Skeletal muscle tissue (tissue), 4 donors: ENCODE data around the gene PLIN4. TPM values are rescaled to one million over a fixed set of nuclear protein-coding genes. Genes with fewer than 3 reads are reported as not detected.

Experiments used
- H3K27ac ChIP-seq: one replicate; pipeline ENCODE4 v1.7.0; 2013; ENCODE audit warnings: mild to moderate bottlenecking, low read depth, low read length, inconsistent platforms
- H3K27me3 ChIP-seq, 3 donors: one replicate each; pipeline ENCODE4 v1.7.0; 2013; ENCODE audit warnings: low read length in 3 of 3; ENCODE audit not compliant: control insufficient read depth in 3 of 3, insufficient read depth in 3 of 3
- H3K36me3 ChIP-seq, 3 donors: one replicate each; pipeline ENCODE4 v1.7.0; 2013; ENCODE audit warnings: low read length in 3 of 3; ENCODE audit not compliant: control insufficient read depth in 3 of 3, insufficient read depth in 3 of 3
- H3K4me1 ChIP-seq, 3 donors: one replicate each; pipeline ENCODE4 v1.7.0; 2013; ENCODE audit warnings: low read length in 3 of 3, mild to moderate bottlenecking in 3 of 3; ENCODE audit not compliant: control insufficient read depth in 3 of 3, insufficient read depth in 3 of 3
- H3K4me3 ChIP-seq, 3 donors: one replicate each; pipeline ENCODE4 v1.7.0; 2013; ENCODE audit warnings: low read length in 3 of 3
- H3K9ac ChIP-seq, 3 donors: one replicate each; pipeline ENCODE4 v1.7.0; 2013; ENCODE audit warnings: low read length in 3 of 3, mild to moderate bottlenecking in 3 of 3, moderate library complexity in 2 of 3, low read depth in 1 of 3
- H3K9me3 ChIP-seq, 3 donors: one replicate each; pipeline ENCODE4 v1.7.0; 2013; ENCODE audit warnings: low read length in 3 of 3; ENCODE audit not compliant: control insufficient read depth in 3 of 3
- total RNA-seq: library from RNA; depleted of rRNA; stranded (reverse); fragments of >200 nt; gene quantifications from one replicate; pipeline ENCODE4 v1.2.3, GENCODE V29; 2014
- donor health status: Osteomylitis.

PLIN4 gene
- total RNA-seq, 1 donor from 2014 or later: 15.7 TPM

DNA sequence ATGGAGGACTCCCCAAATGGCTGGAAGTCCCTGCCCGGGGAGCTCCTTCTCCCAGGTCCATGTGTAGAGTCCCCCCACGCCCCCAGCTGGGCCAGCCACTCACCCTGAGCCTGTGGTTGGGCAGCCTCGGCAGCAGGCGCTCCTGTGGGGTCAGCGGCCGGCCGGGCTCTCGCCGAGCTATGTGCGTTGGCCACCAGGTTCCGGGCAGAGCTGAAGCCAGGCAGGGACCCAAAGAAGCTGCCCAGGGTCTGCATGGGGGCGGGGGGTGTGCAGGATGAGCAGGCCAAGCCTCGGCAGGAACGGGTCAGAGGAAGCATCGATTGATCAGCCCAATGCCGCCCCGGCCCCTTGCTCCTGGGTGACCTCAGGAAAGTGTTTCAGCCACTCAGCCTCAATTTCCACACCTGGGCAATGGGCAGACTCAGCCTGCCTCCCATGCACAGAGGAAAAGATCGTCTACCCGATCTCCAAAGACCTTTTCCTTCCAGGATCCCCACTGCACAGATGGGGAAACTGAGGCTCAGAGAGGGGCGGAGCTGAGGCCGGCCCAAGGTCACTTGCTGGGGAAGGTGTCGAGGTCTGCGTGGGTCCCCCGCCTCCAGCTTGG, 732 bp downstream of the PLIN4 start:
- Histone ChIP-seq H3K4me1 (peaks cover 29 to 61% (median 45%) of the 10 kb centered on the region in 3 donors), H3K36me3 (peaks cover 11 to 38% (median 26%) of the 10 kb centered on the region in 3 donors), H3K9me3 (no peaks in the 10 kb centered on the region), H3K27me3 (peaks cover 0 to 2% (median 0%) of the 10 kb centered on the region in 3 donors), H3K9ac (peak overlapping the region; percentile 93 to 98 (median 98)), H3K27ac (peak overlapping the region; percentile 99), H3K4me3 (peak overlapping the region; percentile 87 to 90 (median 90))

DNA sequence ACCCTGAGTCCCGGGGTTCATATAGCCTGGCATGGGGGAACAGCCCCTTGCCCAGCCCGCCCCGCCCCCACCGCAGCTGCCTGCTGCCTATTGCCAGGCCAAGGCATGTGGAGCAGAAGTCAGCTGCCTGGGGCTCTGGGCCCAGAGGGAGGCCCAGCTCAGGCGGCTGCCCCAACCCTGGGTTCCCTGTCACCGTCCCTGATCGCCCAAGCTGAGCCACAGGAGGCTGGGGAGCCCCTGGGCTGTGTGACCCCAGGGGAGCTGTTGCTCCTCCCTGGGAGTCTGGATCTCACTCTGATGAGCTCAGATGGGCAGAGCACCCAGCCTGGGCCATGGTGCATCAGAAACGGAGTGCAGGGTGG, 1.4 kb downstream of the PLIN4 start:
- Histone ChIP-seq H3K4me1 (peaks cover 35 to 67% (median 52%) of the 10 kb centered on the region in 3 donors), H3K4me3 (peak overlapping the region; percentile 87 to 90 (median 90)), H3K27me3 (peaks cover 0 to 2% (median 0%) of the 10 kb centered on the region in 3 donors), H3K9me3 (no peaks in the 10 kb centered on the region), H3K36me3 (peaks cover 14 to 38% (median 24%) of the 10 kb centered on the region in 3 donors), H3K27ac (peak overlapping the region; percentile 99), H3K9ac (peak overlapping the region; percentile 93 to 98 (median 98))

DNA sequence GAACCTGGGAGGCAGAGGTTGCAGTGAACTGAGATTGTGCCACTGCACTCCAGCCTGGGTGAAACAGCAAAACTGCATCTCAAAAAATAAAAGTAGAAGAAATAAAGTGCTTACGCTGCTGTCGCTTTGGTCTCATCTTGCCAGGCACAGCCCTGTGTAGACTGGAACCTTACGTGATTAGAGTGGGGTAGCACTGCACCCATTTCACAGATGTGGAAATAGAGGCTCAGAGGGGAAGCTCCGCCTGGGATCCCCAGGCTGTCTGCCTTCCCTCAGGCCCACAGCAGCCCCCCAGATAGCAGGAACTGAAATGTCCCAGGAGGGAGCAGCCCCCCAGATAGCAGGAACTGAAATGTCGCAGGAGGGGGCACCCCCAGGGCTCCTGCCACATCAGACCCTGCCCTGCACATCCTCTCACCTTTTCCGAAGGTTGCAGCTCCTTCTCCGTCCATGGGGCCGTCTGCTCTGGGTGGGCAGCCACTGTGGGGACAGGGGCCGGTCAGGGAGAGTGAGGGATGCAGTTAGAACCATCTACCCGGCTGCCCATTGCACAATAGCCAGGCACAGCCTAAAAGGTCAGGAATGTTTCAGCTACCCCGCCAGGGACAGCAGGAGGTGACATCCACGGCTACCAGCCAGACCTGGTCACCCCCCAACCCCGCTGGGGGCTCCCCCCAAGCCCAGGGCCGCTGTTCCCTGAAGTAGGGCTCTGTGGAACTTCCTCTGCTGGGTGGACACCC, 1.9 kb downstream of the PLIN4 start:
- H3K27ac ChIP-seq: peak overlapping the region; percentile 99
- peaks cover 0 to 2% (median 0%) of the 10 kb centered on the region in 3 donors for H3K27me3 ChIP-seq
- H3K9me3 ChIP-seq: no peaks in the 10 kb centered on the region
- peaks cover 40 to 73% (median 57%) of the 10 kb centered on the region in 3 donors for H3K4me1 ChIP-seq
- H3K9ac ChIP-seq: peak overlapping the region; percentile 93 to 98 (median 98)
- peak overlapping the region; percentile 64 to 90 (median 90) for H3K4me3 ChIP-seq
- H3K36me3 ChIP-seq: peaks cover 15 to 38% (median 20%) of the 10 kb centered on the region in 3 donors

DNA sequence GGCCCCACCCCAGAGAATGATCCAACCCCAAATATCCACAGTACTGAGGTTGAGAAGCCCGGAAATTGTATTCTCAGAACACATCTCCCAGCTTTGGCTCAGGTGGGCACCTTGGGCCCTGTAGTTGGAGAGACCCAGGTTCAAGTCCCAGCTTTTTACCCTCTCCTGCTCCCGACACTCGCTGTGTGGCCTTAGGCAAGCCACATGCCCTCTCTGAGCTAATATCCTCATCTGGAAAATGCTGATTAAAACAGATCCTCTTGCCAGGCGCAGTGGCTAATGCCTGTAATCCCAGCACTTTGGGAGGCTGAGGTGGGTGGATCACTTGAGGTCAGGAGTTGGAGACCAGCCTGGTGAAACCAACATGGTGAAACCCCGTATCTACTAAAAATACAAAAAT, 2.6 kb downstream of the PLIN4 start:
- peak overlapping the region in 1 of 3 donors; percentile 98 for H3K9ac ChIP-seq
- H3K9me3 ChIP-seq: no peaks in the 10 kb centered on the region
- H3K4me1 ChIP-seq: peaks cover 43 to 79% (median 64%) of the 10 kb centered on the region in 3 donors
- H3K27ac ChIP-seq: peak overlapping the region; percentile 99
- H3K36me3 ChIP-seq: peaks cover 15 to 39% (median 20%) of the 10 kb centered on the region in 3 donors
- no peak overlapping the region for H3K4me3 ChIP-seq
- peaks cover 0 to 2% (median 0%) of the 10 kb centered on the region in 3 donors for H3K27me3 ChIP-seq

DNA sequence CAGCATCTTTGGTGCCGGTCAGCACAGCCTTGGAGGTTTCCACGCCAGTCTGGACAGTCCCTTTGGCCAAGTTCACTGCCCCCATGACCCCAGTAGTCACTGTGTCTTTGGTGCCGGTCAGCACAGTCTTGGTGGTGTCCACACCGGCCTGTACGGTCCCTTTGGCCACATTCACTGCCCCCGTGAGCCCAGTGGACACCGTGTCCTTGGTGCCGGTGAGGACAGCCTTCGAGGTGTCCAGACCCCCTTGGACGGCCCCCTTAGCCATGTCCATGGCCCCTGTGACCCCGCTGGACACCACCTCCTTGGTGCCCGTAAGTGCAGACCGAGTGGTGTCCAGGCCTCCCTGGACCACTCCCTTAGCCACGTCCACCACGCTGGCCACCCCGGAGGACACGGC, 5.0 kb downstream of the PLIN4 start:
- peak overlapping the region; percentile 23 for H3K27ac ChIP-seq

DNA sequence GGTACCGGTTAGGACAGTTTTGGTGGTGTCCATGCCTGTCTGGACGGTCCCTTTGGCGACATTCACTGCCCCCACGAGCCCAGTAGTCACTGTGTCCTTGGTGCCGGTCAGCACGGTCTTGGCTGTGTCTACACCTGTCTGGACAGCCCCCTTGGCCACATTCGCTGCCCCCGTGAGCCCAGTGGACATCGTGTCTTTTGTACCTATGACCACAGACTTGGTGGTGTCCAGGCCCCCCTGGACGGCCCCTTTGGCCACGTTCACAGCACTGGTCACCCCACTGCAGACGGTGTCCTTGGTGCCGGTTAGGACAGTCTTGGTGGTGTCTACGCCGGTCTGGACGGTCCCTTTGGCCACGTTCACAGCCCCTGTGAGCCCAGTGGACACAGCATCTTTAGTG, 6.2 kb downstream of the PLIN4 start:
- Histone ChIP-seq H3K4me3 (peak overlapping the region in 2 of 3 donors; percentile 52 to 65), H3K27ac (peak overlapping the region; percentile 25), H3K4me1 (peaks cover 39 to 72% (median 62%) of the 10 kb centered on the region in 3 donors), H3K9me3 (no peaks in the 10 kb centered on the region), H3K27me3 (no peaks in the 10 kb centered on the region), H3K36me3 (peaks cover 27 to 51% (median 30%) of the 10 kb centered on the region in 3 donors), H3K9ac (peak overlapping the region in 2 of 3 donors; percentile 20 to 69)

More for the DNA sequence above, 5.0 kb downstream of the PLIN4 start:
- H3K9ac ChIP-seq: peak overlapping the region in 1 of 3 donors; percentile 64
- H3K27me3 ChIP-seq: peaks cover 0 to 2% (median 0%) of the 10 kb centered on the region in 3 donors
- peaks cover 20 to 43% (median 21%) of the 10 kb centered on the region in 3 donors for H3K36me3 ChIP-seq
- no peaks in the 10 kb centered on the region for H3K9me3 ChIP-seq
- H3K4me3 ChIP-seq: no peak overlapping the region
- H3K4me1 ChIP-seq: peaks cover 34 to 72% (median 60%) of the 10 kb centered on the region in 3 donors

DNA sequence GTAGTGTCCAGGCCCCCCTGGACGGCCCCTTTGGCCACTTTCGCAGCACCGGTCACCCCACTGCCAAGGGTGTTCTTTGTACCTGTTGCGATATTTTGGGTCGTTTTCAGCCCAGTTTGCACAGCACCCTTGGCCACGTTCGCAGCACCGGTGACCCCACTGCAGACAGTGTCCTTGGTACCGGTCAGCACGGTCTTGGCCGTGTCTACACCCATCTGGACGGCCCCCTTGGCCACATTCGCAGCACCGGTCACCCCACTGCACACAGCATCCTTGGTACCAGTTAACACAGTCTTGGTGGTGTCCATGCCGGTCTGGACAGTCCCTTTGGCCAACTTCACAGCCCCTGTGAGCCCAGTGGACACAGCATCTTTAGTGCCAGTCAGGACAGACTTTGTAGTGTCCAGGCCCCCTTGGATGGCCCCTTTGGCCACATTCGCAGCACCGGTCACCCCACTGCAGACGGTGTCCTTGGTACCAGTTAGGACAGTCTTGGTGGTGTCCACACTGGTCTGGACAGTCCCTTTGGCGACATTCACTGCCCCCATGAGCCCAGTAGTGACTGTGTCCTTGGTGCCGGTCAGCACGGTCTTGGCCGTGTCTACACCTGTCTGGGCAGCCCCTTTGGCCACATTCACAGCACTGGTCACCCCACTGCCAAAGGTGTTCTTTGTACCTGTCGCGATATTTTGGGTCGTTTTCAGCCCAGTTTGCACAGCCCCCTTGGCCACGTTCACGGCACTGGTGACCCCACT, 6.8 kb downstream of the PLIN4 start:
- Histone ChIP-seq H3K27me3 (no peaks in the 10 kb centered on the region), H3K9ac (peak overlapping the region in 2 of 3 donors; percentile 20 to 69), H3K36me3 (peaks cover 33 to 57% (median 36%) of the 10 kb centered on the region in 3 donors), H3K9me3 (no peaks in the 10 kb centered on the region), H3K27ac (no peak overlapping the region), H3K4me1 (peaks cover 42 to 74% (median 62%) of the 10 kb centered on the region in 3 donors), H3K4me3 (peak overlapping the region in 2 of 3 donors; percentile 52 to 65)

DNA sequence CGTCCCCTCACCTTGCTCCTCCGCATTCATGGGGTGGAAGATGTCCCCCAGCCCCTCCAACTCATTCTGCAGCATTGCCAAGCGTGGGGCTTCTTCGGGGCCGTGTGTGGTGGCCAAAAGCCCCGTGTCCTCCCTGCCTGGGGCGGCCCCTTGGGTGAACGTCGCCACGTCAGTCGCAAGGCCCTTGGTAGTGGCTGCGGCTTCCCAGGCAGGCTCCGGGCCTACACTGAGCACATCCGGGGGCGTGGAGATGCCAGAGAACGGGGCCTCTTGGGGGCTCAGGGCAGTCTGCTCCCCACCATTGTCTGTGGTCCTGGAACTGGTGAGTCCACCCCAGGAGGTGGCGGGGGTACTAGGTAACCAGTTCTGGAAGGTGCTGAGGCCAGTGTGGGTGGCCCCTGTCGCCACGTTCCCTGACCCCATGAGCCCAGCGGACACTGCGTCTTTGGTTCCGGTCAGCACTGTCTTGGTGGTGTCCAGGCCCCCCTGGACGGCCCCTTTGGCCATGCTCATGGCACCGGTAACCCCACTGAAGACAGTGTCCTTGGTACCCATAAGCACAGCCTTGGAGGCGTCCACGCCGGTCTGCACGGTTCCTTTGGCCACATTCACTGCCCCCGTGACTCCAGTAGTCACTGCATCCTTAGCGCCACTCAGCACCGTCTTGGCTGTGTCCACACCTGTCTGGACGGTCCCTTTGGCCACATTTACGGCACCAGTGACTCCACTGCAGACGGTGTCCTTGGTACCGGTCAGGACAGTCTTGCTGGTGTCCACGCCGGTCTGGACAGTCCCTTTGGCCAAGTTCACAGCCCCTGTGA, 7.6 kb downstream of the PLIN4 start:
- Histone ChIP-seq H3K4me1 (peaks cover 34 to 73% (median 57%) of the 10 kb centered on the region in 3 donors), H3K27me3 (no peaks in the 10 kb centered on the region), H3K9me3 (no peaks in the 10 kb centered on the region), H3K27ac (no peak overlapping the region), H3K36me3 (peaks cover 37 to 61% (median 41%) of the 10 kb centered on the region in 3 donors), H3K9ac (peak overlapping the region in 1 of 3 donors; percentile 69), H3K4me3 (peak overlapping the region in 2 of 3 donors; percentile 1 to 49)

DNA sequence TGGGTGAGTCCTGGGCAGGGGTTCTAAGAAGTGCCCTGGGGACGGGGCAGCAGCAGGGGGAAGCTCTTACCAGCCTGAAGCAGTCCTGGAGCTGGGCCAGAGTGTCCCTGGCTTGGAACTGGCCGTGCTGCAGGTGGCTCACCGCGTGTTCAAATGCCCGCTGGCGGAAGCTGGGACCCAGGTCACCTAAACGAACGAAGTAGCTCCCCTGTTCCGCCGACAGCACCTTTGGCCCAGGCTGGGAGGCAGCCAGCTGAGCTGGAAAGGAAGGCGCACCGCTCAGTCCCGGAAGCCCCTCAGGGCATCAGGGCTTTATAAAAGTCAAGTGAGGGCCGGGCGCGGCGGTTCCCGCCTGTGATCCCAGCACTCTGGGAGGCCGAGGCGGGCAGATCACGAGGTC, 9.6 kb downstream of the PLIN4 start:
- Histone ChIP-seq H3K9ac (peak overlapping the region in 1 of 3 donors; percentile 8), H3K27ac (no peak overlapping the region), H3K4me3 (no peak overlapping the region), H3K36me3 (peaks cover 44 to 64% (median 51%) of the 10 kb centered on the region in 3 donors), H3K27me3 (no peaks in the 10 kb centered on the region), H3K9me3 (no peaks in the 10 kb centered on the region), H3K4me1 (peaks cover 41 to 84% (median 68%) of the 10 kb centered on the region in 3 donors)
